Measurements from ENCODE around the gene CHERP. TPM values are rescaled to one million over a fixed set of nuclear protein-coding genes. Genes with fewer than 3 reads are reported as not detected.

The CHERP gene
- total and polyA plus RNA-seq, 2 of the 8 experiments (the other 6 are each of a cell fraction or from before 2014, with no cell fraction given), result 13.9 to 73.7 TPM

DNA sequence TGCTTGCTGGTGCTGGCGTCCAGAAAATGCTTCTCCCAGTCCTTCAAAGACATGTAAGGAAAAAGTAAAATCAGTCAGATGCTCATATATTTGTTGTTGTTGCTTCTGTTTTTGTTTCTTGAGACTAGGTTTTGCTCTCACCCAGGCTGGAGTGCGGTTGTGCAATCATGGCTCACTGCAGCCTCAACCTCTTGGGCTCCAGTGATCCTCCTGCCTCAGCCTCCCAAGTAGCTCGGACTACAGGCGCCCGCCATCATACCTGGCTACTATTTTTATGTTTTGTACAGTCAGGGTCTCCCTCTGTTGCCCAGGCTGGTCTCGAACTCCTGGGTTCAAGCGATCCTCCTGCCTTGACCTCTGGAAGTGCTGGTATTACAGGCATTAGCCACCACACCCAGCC lies 59.5 kb downstream of the CHERP start:
- Histone ChIP-seq H3K4me1 (replicated peaks in 1 of 4; ENCODE audit: control insufficient read depth in 3 of 4, insufficient read depth in 4 of 4, low read length in 3 of 4) (no peaks in the 10 kb centered on the region), H3K4me2 (ENCODE audit: insufficient read depth in 1 of 2, low read depth in 2 of 2, low read length in 2 of 2) (no peak overlapping the region), H4K5ac (ENCODE audit: insufficient read length, low read depth, low read length) (no peak overlapping the region), H3K23me2 (ENCODE audit: low read depth, low read length) (0 out of 2 replicates have a peak, but pooled peaks cover 2% of the 10 kb centered on the region), H2AK5ac (ENCODE audit: low read depth, low read length) (no peak overlapping the region), H3K36me3 (ENCODE audit: control insufficient read depth in 2 of 4, insufficient read depth in 4 of 4, low read length in 3 of 4) (no peaks in the 10 kb centered on the region), H3K79me1 (ENCODE audit: low read depth, low read length) (no peaks in the 10 kb centered on the region), H3K27me3 (replicated peaks in 1 of 4; ENCODE audit: control insufficient read depth in 3 of 4, extremely low read depth in 1 of 4, insufficient read depth in 3 of 4, low read length in 3 of 4) (no peaks in the 10 kb centered on the region), H2BK20ac (ENCODE audit: low read length) (no peak overlapping the region), H4K20me1 (replicated peaks in 1 of 2; ENCODE audit: control insufficient read depth in 1 of 2, insufficient read depth in 2 of 2, low read length in 2 of 2) (no peaks in the 10 kb centered on the region), H3K14ac (ENCODE audit: insufficient read length) (no peak overlapping the region), H2BK15ac (ENCODE audit: low read length) (no peak overlapping the region), H3K4ac (replicated peaks; ENCODE audit: insufficient read length, low read depth, low read length) (no peak overlapping the region), H3K4me3 (ENCODE audit: extremely low read depth in 1 of 4, insufficient read depth in 2 of 4, low read depth in 3 of 4, low read length in 4 of 4) (no peak overlapping the region), H2BK12ac (ENCODE audit: low read depth, low read length) (no peak overlapping the region), H2BK120ac (replicated peaks; ENCODE audit: low read depth, low read length) (no peak overlapping the region), H3K79me2 (ENCODE audit: control insufficient read depth in 1 of 2, insufficient read depth in 2 of 2, low read length in 2 of 2) (no peaks in the 10 kb centered on the region), H3K18ac (ENCODE audit: extremely low read depth, low read length) (no peak overlapping the region), H4K91ac (replicated peaks; ENCODE audit: insufficient read length, low read length) (no peak overlapping the region), H3K9ac (replicated peaks in 1 of 4; ENCODE audit: extremely low read depth in 1 of 4, low read depth in 3 of 4, low read length in 3 of 4) (no peak overlapping the region), H2AFZ (ENCODE audit: low read length) (no peak overlapping the region), H4K8ac (ENCODE audit: extremely low read depth, insufficient read depth, low read length) (no peak overlapping the region), H3K9me3 (ENCODE audit: insufficient read depth in 2 of 2, low read depth in 1 of 2, low read length in 1 of 2) (no peaks in the 10 kb centered on the region), H3K56ac (replicated peaks; ENCODE audit: insufficient read length, low read depth, low read length) (no peak overlapping the region), H3K27ac (ENCODE audit: low read depth, low read length) (no peak overlapping the region), H2BK5ac (ENCODE audit: low read depth, low read length) (no peak overlapping the region), H3K23ac (ENCODE audit: insufficient read length) (no peak overlapping the region)
- FAIRE-seq (no peak), DNase-seq (ENCODE audit: low read depth in 1 of 2, low spot score in 2 of 2) (no peak)
- POLR2A ChIA-PET (ENCODE audit: partially characterized antibody), result no interaction called here
- TF ChIP-seq JUN (IDR thresholded peaks at IDR 0.05; ENCODE audit: low read depth, low read length) (no peak), SAP30 (IDR thresholded peaks at IDR 0.05; ENCODE audit: insufficient read depth, insufficient replicate concordance, low read length) (no peak), HDAC6 (IDR thresholded peaks at IDR 0.05; ENCODE audit: low read depth, low read length) (no peak), TAF7 (optimal IDR thresholded peaks at IDR 0.05; ENCODE audit: borderline replicate concordance, low read depth, low read length) (no peak), SIN3A (conservative IDR thresholded peaks at IDR 0.05 in 1 of 2, IDR thresholded peaks at IDR 0.05 in 1 of 2; ENCODE audit: low read depth in 1 of 2, low read length in 2 of 2) (no peak), KDM5A (IDR thresholded peaks at IDR 0.05; ENCODE audit: low read length) (no peak), JUND (IDR thresholded peaks at IDR 0.05; ENCODE audit: low read length) (no peak)
- TF ChIP-seq, protein P1, sequence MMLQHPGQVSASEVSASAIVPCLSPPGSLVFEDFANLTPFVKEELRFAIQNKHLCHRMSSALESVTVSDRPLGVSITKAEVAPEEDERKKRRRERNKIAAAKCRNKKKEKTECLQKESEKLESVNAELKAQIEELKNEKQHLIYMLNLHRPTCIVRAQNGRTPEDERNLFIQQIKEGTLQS (IDR thresholded peaks at IDR 0.05; ENCODE audit: insufficient read depth, low read depth, low read length), result no peak
- CTCF ChIA-PET (ENCODE audit: partially characterized antibody), result interaction anchor here (0.6 to 1.6 kb wide), 3 partner anchors 12 to 36 kb away, joined by 3 to 4 read pairs (median 4); no protein-coding TSS in a partner anchor
- WGBS, 2 experiments (ENCODE audit: extremely low coverage in 1 of 2, insufficient coverage in 1 of 2, insufficient read length in 1 of 2, insufficient replicate concordance in 2 of 2, low coverage in 1 of 2, low lambda C conversion rate in 2 of 2, missing lambda C conversion rate in 1 of 2), result 85% methylated on average over 7 of the region's 7 CpGs; no CpG with 5 or more reads in 1 of the 2 experiments

All from H1 (cell line).